CMK (cell line): ENCODE data around the gene RAB17.

ENCODE experiments used
- DNase-seq: peaks from one replicate; pipeline ENCODE4 v3.0.0-alpha.2; 2010; ENCODE audit warnings: low read depth

RAB17 gene

DNA sequence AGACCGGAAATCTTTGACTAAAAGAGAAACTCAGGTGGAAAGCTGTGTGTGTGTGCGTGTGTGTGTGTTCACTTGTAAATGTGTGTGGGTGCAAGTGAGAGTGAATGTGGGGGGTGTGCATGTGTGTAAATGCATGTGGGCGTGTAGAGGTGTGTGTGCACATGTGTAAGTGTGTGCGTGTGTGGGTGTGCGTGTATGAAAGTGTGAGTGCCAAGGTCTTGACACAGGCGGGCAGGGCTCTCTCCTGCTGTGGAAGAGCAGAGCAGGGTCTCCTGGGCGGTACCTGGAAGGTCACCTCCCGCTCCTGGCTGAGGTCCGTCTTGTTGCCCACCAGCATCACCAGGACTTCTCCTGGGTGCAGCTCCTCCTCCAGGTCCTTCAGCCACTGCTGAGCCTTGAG lies 13.6 kb downstream of the RAB17 start:
- no peak for DNase-seq

DNA sequence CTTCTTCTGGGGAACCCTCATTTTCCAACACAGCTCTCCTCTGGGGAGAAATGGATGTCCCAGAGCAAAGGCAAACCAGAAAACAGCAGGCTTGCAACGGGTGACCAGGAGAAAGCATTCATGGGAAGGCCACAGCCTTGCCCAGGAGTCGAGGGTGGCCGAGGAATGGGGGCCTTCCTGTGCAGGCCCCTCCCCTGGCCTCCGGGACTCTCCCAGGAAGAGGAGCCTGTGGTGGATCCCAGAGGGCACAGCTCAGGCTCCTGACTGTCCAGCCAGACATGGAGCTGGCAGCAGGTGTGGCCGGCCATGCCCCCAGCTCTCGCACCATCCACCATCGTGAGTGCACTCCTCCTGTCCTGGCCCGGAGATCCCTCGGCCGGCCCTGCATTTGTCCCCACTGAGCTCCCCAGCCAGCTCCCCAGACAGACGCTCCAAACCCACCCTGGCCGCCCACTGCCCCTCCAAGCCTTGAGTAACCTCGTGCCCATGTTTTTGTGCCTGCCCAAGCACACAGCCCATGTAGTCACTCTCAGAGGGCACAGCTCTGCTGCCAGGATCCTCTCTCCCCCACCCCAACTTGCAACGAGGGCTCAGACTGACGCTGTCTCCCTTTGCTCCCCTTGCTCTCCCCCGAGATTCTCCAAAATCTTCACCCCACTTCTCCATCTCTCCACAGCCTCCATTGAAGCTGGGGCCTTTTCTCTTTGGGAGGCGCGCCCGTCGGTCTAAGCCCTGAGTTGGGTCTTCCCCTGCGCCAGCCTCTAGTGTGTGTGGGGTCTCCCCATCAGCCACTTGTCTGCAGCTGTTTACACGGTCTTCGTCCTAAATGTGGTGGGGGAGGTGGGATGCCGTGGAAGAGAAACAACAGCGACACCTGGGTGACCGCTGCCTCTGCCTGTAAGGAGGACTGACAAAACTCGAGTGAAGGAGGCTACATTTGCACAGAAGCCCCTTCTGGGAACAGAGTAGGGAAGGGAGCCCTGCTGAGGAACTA lies 14.4 kb downstream of the RAB17 start:
- no peak for DNase-seq

DNA sequence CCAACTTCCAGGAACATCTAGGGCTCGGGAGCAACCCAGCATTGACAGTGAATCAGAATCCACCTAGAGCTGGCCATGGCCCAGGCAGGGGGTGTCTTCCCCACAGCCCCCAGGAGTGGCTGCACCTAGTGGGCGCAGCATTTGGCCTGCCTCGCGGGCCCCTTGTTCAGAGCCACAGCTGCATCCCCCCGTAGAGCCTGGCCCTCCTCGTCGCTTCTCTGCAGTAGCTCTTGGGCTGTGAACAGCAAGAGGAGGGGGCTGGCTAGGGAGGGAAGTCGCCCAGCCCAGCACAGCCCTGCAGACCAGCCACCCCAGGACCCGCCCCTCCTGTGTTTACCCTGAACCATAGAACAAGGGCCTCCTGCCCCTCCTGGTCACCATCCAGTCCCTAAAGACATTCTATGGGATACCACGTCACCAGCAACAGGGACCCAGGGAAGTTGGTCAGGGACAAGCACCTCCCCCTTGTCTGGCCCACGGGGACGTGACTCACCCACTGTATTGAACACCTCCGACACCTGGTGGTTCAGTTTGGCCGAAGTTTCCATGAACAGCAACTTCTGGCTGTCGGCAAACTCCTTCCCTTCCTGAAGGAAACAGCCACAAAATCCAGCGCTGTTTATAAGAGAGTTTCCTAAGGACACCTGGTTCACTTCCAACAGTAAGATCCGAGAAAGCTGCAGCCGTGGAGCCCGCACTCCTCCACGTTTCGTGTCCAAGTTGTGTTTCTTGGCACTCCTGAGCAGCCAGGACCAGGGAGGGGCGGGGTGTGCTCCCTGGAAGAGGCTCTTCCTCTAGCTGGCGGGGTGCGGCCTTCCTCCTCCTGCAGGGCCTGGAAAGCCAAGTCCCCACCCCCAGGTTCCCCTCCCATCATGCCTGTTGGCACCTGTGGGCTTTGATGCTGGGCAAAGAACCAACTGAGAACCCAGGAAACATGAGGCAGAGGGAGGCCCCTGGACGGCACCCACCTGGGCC lies 15.4 kb downstream of the RAB17 start:
- no peak for DNase-seq

DNA sequence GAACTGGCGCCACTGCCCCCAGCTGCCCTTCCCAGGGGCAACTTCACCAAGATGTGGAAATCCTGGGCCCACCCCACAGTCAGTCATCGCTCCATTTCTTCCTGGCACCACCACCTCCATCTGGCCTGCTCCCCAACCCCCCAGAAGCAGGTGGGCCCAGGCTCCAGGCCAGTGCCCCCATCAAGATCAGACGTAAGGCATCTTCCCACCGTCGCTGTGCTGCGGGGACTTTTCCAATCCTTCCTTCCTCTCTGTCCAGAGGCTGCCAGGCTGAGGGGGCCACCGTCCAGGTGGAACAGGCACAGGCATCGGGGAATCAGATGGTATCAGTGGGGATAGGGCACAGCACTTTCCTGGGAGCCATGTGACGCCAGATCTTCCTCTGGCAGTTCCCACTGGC lies 16.1 kb downstream of the RAB17 start:
- DNase-seq, result no peak

DNA sequence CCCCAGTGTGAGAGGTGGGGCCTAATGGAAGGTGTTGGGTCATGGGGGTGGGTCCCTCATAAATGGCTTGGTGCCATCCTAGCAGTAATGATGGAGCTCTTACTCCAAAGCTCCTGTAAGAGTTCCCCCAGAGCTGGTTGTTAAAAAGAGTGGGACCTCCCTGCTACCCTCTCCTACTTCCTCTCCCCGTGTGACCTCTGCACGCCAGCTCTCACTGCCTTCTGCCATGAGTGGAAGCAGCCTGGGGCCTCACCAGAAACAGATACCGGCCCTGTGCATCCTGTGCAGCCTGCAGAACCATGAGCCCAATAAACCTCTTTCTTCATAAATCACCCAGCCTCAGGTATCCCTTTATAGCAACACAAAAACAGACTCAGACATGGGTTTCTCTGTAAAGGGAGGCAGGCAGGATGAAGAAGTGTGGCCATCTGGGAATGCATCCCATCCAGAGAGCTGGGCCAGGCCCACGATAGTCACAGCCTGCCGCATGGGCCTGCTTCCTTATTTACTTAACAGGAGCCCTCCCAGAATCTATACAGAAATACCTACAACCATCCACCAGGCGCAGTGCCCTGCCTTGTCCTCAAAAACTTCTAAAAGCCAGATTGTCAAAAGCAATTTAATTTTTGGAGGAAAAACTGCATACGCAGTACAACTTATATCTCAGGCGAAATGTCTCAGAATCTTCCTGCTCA lies 16.7 kb downstream of the RAB17 start:
- no peak for DNase-seq

DNA sequence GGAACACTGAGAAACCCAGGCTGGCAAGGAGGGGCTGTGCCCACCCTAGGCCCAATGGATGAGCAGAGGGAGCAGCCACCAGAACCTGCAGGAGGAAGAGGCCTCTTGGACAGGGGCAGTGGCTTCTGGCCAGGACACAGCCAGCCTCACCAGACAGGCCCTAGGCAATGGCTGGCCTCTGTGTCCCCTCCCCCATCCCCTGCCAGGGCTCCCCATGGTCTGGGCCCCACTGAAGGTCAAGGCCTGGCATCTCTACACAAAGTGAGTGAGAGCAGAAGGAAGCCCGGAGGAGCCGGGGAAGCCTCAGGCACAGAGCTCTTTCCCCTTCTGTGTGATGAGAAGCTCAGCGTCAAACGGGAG lies 17.8 kb downstream of the RAB17 start:
- DNase-seq, result no peak

DNA sequence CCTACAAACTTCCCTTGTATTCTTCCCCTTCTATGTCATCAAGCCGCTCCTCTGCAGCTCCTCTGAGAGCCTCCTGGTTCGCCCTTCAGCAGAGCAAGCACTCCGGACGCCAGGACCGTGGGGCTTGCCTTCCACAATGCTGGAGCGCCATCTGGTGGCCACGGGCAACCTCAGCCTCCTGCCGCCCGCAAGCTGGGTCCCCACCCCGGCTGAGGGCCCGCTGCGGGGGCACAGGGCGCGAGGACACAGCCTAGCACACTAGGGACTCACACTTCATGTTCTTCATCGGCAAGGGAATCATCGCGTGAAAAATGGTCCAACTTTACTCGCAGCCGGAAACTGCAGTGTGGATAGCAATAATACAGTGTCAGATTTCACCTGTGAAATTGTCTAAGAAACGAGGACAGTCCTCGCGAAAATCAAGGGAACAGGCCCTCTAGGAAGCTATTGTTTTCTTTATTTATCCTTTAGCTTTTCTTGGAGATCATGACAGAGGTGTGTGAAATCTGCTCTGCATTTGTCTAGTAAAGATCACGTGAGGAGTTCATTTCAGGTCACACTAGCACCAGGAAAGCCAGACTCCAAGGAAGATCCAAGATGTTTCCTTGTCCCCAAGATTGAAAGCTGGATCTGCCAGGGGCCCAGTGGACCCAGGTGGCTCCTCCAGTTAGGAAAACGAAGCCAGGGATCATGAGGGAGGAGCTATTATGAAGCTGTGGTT lies 18.4 kb downstream of the RAB17 start:
- peak; percentile 69 for DNase-seq

DNA sequence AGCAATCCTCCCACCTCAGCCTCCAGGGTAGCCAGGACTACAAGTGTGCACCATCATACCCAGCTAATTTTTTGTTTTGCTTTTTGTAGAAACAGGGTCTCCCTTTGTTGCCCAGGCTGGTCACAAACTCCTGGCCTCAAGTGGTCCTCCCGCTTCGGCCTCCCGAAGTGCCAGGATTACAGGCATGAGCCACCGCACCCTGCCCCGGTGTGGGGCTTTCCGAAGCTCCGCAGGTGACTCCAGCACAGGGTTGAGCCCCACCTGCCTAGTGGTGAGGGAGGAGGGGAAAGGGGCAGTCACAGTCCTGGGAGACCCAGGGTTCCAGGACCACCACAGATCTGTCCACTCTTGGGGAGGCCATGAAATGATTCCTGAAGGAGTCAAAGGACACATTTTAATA lies 19.0 kb downstream of the RAB17 start:
- DNase-seq, result no peak

DNA sequence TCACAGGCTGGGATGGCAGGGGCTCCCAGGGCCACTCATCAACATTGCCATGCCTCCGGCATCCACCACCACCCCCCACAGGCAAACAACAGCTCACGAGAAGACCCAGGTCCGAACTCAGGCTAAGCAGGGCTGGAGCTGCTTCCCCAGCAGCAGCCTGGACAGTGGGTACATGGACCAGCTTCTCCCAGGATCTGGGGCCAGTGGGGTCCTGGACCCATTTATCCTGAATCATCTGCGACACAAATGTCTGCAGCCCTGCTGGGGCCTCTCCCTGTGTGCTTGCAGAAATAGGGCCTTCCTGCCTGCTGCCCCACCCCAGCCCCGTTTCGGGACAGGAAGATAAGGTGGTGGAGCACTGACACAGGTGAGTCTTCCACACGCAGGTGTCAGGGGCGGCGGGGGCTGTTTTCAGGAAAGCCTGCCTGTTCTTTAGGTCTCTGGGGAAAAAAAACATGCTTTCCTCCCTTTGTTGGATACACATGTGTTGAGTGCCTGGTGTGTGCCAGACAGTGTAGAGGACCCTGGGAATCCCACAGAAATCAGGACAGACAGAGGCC lies 19.7 kb downstream of the RAB17 start:
- DNase-seq, result no peak

DNA sequence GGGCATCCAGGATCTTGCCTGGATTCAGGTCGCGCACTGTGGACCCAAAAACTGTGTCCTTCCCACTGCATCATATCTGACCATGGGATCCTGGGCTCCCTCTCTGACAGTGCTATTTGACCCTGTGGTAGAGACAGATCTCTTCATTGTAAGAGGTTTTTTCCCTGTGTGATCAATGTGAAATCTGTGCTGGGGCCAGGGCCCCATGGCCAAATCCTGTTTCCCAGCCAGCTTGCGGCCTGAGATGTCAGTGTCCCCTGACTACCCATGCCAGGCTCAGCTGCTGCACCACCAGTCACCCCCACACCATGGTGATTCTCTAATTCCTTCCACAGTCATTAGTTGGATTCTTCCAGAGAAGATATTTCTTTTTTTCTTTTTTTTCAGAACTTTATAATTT lies 20.6 kb downstream of the RAB17 start:
- DNase-seq, result no peak

DNA sequence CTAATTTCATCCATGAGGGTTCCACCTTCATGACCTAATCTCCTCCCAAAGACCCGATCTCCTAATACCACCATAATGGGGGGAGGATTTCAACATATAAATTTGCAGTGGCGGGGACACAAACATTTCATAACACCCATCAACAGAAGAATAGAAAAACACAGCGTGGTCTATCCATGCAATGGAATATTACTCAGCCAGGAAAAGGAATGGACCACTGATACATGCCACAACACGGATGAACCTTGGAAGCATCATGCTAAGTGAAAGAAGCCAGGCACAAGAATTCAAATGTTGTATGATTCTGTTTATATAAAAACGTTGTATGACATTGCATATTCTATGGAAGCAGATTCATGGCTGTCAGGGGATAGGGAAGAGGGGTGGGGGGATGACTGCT lies 21.5 kb downstream of the RAB17 start:
- no peak for DNase-seq

DNA sequence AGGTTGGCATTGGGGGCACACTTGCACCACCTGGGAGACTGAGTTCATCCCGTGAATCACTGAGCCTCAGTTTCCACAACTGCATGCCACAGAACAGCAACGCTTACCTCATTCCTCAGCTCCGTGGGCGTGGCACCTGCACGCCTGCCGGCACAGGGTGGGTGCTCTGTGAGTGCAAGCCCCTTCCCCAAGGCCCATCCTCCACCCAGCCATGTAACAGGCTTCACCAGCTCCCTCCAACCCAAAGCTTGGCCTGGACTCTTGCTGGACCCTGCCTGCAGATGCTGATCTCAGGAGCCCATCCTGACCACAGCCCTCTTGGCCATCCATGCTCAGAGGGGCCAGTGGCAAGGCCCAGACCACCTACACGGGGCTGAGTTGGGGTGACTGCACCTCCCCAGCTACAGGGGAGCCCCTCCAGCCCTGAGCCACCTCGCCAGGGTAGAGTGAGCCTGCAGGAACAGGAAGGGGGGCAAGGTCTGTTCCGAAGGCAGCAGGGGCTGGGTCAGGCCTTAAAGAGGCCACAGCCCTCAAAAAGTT lies 22.3 kb downstream of the RAB17 start:
- no peak for DNase-seq

DNA sequence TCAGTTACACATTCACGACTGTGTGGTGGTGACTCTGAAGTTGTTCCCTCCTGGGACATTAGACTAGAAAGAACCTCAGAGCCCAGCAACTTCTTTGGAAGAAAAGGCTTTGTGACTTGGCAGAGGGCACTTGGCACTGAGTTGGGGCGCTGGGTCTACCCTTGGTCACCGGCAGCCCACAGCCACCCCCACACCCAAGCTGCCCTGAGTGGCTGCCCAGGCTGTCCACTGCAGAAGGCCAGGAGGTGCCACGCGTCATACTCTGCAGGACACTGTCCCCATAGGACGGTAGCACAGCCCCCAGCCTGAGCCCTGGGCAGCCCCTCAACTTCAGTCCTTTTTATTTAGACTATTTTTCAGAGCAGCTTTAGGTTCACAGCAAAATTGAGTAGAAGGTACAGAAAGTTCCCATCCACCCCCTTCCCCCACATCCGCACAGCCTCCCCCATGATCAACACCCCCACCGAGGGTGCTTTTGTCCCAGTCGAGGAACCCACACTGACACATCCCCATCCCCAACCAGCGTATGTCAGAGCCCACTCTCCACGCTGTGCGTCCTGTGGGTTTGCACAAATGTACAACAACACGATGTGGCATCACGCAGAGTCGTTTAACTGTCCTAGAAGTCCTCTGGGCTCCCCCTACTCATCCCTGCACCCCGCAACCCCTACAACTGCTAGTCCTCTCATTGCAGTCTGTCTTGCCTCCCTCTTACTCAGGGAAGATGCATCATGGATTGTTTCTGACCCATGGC lies 23.1 kb downstream of the RAB17 start:
- no peak for DNase-seq

DNA sequence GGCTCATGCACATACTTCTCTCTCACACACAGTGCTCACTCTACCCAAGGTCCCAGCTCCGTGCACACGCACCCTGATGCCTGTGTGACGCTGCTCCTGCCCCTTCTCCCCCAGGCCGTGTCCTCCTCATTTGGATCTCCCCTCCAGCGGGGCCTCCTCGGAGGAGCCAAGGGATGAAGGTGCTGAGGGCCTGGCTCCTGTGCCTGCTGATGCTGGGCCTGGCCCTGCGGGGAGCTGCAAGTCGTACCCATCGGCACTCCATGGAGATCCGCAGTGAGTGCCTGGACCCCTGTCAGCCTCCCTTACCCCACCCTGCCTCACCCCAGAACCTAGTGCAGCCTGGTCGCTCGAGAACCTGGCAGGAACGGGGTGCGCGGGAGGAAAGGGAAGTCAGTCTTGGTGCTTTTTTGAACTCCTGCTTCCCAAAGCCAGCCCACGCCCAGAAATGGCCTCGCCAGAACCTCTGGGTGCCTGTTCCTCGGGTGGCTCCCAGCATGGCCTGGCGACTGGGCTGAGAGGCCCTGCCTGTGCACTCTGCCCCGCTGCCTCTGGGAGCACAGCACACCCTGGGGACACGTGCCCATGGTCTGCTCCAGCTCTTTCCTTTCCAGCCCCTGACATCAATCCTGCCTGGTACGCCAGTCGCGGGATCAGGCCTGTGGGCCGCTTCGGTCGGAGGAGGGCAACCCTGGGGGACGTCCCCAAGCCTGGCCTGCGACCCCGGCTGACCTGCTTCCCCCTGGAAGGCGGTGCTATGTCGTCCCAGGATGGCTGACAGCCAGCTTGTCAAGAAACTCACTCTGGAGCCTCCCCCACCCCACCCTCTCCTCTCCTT lies 23.9 kb downstream of the RAB17 start, which contains the start of gene PRLH:
PRLH (plus strand) TSS at position 174 of the 835 bp plus-strand sequence; CDS start at position 174, 0 bp downstream.
- no peak for DNase-seq

DNA sequence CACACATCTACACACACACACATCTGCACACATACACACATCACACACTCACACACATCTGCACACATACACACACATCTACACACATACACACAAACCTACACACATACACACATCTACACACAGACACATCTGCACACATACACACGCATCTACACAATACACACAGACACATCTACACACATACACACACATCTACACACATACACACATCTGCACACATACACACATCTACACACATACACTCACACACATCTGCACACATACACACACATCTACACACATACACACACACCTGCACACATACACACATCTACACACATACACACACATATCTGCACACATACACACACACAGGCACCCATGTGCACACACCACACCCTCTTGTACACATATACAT lies 24.6 kb downstream of the RAB17 start:
- no peak for DNase-seq

DNA sequence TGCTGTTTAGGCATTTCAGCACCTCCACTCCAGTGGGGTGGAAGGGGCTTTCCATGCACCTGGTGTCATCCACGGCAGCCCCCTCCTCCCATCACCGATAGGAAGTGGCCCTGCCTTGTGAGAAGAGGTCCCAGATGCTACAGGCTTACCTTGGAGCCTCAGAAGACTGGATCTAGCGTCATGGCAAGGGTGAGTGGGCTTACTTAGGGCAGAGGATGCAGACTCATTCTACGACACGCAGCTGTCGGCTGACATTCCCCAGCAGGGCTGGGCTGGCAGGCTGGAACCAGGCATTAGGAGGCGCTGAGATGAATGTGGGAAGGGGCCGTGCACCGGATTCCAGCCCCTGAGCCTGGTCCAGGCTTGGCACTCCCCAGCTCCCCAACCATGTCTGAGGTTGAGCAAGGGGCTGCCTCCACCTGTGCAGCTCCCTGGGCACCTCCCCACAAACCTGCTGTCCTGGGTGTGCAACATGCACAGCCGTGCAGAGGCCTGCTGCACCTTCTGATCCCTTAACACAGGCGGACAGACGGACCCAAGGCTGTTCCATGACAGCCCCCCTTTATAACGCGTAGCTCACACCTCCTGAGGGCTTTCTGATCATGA lies 25.9 kb downstream of the RAB17 start:
- DNase-seq, result no peak

DNA sequence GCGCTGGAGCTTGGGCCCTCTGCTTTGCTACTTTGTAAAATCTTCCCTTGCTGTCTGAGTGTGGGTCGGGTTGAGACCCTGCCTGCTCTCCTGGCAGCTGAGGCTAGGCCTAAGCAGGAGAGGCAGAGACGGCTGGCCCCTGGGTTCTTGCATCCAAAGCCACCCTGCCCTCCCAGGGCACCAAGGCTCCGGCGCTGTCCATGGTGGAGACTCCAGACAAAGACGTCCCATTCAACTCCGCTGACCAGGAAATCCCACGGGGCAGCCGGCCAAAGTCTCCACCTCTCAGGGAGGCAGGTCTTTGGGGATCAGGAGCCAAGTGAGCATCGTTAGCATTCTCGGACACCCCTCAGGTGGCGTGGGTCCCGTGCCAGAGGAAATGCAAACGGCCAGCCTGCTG lies 26.7 kb downstream of the RAB17 start:
- DNase-seq, result no peak

DNA sequence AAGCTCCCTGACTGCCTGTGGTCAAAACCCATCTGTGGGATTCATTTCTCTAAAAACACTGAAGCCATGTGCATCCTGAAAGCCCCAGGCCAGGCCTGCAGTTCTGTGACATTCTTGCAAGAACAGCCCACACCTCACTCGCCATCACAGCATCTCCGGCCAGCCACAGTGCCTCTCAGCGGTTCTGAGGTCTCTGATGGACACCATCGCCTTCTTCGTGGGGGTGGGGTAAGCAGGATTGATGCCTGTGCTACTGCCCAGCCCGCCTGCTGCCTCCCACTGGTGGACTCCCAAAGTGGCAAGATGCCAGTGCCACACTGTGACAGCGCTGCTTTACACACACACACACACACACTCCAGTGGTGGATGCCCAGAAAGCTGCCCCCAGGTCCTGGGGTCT lies 29.3 kb downstream of the RAB17 start:
- DNase-seq, result no peak
